K562 treated with DMSO at 1 percent for 24 hours (cell line): ENCODE measurements around the gene ARMCX1. TPM values are rescaled to one million over a fixed set of nuclear protein-coding genes. Genes with fewer than 3 reads are reported as not detected.

ENCODE experiments used
- total RNA-seq: library from RNA; unstranded; fragments of 300-600 nt; gene quantifications from 2 replicates; pipeline ENCODE4 v1.2.3, GENCODE V29; 2022; ENCODE audit warnings: low read depth; ENCODE audit not compliant: insufficient read depth

The ARMCX1 gene
- total RNA-seq: 0.96 TPM in 1 of 2 replicates, not detected in the other

DNA sequence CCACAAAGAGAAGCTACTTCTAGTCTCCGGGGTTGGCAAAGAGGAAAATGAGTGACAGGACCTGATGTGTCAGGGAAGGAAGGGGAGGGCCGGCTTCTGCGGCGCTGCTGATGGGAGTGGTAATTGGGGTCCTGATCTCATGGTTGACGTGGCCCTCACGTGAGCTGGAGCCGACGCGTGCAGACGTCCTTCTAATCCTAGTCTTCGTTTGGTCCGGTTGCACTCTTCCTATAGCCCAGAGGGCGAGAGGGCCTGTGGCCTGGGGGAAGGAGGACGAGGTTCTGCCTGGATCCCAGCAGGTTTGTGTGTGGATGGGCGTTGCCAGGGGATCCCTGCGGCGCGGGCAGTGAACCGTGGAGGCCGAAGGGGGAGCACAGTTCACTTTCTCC, at the start of gene ARMCX1:
Gene ARMCX1 (plus strand): TSS at position 186 of the 389 bp plus-strand sequence. CDS start 2,384 bp downstream, outside the sequence.

Other genes with a start within 250 kb of the ARMCX1 start
- 7.6 TPM in 2 replicates for gene TIMM8A, start 201.8 kb upstream of the ARMCX1 start, total RNA-seq
- gene BTK, start 164.4 kb upstream of the ARMCX1 start, total RNA-seq: 24.7 and 28.3 TPM in 2 replicates
- gene RPL36A, start 159.5 kb upstream of the ARMCX1 start, total RNA-seq: 4,527 and 4,949 TPM in 2 replicates
- 48.6 and 53.0 TPM in 2 replicates for gene GLA, start 142.6 kb upstream of the ARMCX1 start, total RNA-seq
- gene HNRNPH2, start 142.3 kb upstream of the ARMCX1 start, total RNA-seq: 34.6 and 39.8 TPM in 2 replicates
- gene ARMCX4, start 65.1 kb upstream of the ARMCX1 start, total RNA-seq: not detected in 2 replicates
- 20.5 and 26.2 TPM in 2 replicates for gene ARMCX6, start 67.5 kb downstream of the ARMCX1 start, total RNA-seq
- 19.6 and 25.5 TPM in 2 replicates for gene ARMCX3, start 72.6 kb downstream of the ARMCX1 start, total RNA-seq
- 0.28 TPM in 1 of 2 replicates, not detected in the other for gene ARMCX2, start 109.3 kb downstream of the ARMCX1 start, total RNA-seq